Stomach (tissue), 4 donors: ENCODE data around the gene RENBP.

Source experiments
- POLR2A ChIP-seq, 4 donors: fragments of 450-650 bp; IDR thresholded peaks; one replicate each; pipeline ENCODE4 v1.6.1; 2016; ENCODE audit warnings: antibody characterized with exemption in 4 of 4, control low read depth in 2 of 4, mild to moderate bottlenecking in 1 of 4, moderate library complexity in 1 of 4
- POLR2AphosphoS5 ChIP-seq, 3 donors: sonication (generic); formaldehyde crosslinking; IDR thresholded peaks; one replicate each; pipeline ENCODE4 v1.6.1; 2016; ENCODE audit warnings: antibody characterized with exemption in 3 of 3

DNA sequence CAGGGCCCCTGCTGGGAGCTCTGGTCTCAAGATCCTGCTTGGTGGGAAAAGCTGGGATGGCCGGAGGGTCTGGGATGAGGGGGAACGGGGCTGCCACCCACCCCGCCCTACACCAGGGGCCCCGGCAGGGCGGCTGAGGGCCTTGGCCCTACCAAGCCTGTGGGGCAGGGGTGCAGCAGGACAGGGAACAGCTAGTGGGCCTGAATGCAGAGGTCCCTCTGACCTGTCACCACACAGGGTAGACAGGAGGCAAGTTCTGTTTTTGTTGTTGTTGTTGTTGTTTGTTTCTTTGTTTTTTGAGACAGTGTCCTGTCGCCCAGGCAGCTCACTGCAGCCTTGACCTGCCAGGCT lies 332 bp upstream of the RENBP start:
- TF ChIP-seq POLR2AphosphoS5 (IDR thresholded peaks at IDR 0.05) (no peak), POLR2A (IDR thresholded peaks at IDR 0.05) (no peak)
